ENCODE measurements around the gene C14orf180. TPM values are rescaled to one million over a fixed set of nuclear protein-coding genes. Genes with fewer than 3 reads are reported as not detected.

C14orf180 gene
- total RNA-seq, 4 donors from 2014 or later, result 6.0 to 333 (median 18.2) TPM

- no peak for TF ChIP-seq CTCF (IDR thresholded peaks at IDR 0.05; ENCODE audit: low read depth)
Measured at GRCh38 chr14:104594310-104595046, 14.9 kb downstream of the C14orf180 start.

DNA sequence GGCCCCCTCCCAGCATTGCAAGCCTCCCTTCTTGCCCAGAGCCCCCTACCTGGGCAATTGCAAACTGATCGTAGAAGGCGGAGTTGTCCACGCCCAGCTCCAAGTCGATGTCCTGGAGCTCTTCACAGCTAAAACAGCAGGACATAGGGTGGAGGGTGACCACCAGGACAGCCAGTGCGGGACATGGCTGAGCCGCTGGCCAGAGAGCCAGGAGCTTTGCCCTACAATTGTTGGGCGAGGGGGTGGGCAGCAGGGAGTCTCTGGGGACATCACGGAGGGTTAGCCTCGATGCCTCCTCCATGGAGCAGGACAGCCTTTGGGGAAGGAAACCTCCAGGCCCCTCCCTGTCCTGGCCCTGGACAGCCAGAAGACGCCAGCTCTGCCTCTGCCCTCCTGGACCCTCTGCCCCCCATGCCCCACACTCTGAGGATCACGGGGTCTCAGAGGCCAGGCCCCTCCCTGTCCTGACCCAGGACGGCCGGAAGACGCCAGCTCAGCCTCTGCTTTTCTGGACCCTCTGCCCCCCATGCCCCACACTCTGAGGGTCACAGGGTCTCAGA, 15.6 kb downstream of the C14orf180 start:
- no peak for TF ChIP-seq CTCF (IDR thresholded peaks at IDR 0.05; ENCODE audit: low read depth)

DNA sequence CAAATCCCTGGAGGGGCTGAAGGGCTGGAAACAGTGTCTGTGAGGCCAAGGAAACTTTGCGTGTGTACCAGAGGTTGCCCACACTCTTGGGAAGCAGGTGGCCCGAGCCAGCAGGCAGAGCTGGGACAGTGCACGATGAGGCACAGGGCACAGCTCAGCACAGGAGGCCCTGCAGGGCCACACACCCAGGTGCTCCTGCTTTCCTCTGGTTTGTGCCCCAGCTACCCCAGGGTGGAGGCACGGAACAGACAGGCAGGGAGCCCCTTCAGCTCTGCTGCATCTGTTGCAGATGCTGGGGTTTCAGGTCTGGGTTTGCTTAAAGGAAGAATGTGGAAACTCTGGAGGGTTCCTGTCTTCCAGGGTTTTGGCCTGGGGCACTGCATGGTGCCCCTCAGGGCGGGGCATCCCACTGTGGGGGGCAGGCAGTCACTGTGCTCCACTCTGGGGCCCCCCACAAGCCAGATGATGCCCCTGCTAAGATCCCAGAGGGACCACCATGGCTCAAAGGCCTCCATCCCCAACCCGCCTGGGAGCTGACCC, 16.4 kb downstream of the C14orf180 start:
- TF ChIP-seq CTCF (IDR thresholded peaks at IDR 0.05; ENCODE audit: low read depth), result no peak

DNA sequence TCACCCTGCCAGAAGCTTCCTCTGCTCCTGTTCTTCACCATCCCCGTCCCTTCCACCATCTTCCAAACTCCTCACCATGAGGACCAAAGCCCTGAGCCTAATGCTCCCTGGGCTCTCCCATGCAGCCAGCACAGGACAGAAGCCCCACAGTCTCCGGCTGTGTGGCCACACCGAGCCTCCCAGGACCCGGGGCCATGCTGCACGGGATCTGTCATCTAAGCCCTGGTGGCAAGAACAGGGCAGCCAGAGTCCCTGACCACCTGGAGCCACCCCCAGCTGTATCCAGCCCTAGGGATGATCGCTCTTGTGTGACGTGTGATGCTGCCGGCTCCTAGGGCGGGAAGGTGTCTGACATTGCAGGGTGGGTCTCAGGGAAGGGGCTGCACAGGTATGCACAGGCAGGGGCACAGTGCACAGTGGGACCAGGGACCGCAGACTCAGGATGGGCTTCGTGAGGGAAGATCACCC, 16.9 kb downstream of the C14orf180 start:
- TF ChIP-seq CTCF (IDR thresholded peaks at IDR 0.05; ENCODE audit: low read depth), result no peak

DNA sequence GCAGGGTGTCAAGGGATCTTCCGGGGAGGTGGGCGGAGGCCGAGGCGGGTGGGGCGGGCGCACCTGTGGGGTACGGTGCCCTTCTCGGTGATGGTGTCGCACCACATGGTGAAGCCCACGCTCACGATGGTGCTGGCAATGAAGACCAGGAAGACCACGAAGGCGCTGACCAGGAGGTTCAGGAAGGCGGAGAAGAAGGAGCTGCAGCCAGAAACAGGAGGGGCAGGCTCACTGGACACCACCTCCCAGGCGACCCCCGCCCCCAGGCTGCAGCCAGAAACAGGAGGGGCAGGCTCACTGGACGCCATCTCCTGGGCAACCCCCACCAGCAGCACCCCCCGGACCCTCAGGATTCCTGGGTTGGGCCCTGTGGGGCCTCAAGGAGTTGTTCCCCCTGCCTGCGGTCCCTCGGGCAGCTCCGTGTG, 17.4 kb downstream of the C14orf180 start:
- no peak for TF ChIP-seq CTCF (IDR thresholded peaks at IDR 0.05; ENCODE audit: low read depth)

GRCh38 chr14:104597576-104597975, 18.0 kb downstream of the C14orf180 start:
- no peak for TF ChIP-seq CTCF (IDR thresholded peaks at IDR 0.05; ENCODE audit: low read depth)
